BE2C (cell line): Measurements from ENCODE around the gene COA5.

Source experiments
- DNase-seq: peaks from one replicate; pipeline ENCODE4 v3.0.0-alpha.2; 2020
- H3K27me3 ChIP-seq: fragments of 250-450 bp; sonication (Bioruptor Pico); 2 replicates; pipeline ENCODE4 v1.5.1; 2020; ENCODE audit warnings: mild to moderate bottlenecking
- H3K36me3 ChIP-seq: fragments of 250-450 bp; sonication (Bioruptor Pico); 2 replicates; pipeline ENCODE4 v1.5.1; 2020; ENCODE audit warnings: mild to moderate bottlenecking
- H3K4me1 ChIP-seq: fragments of 250-450 bp; sonication (Bioruptor Pico); 2 replicates; pipeline ENCODE4 v1.5.1; 2020
- H3K4me3 ChIP-seq: 2 replicates; pipeline ENCODE4 v1.5.1; 2011; ENCODE audit warnings: low read depth, low read length
- H3K9me3 ChIP-seq: fragments of 250-450 bp; sonication (Bioruptor Pico); 2 replicates; pipeline ENCODE4 v1.5.1; 2020
- CTCF ChIP-seq: IDR thresholded peaks from 2 replicates; pipeline ENCODE4 v1.5.1; 2012; ENCODE audit warnings: mild to moderate bottlenecking, low read depth, low read length

Gene COA5

GRCh38 chr2:98586551-98587140 lies 21.7 kb downstream of the COA5 start:
- Histone ChIP-seq H3K4me3 (no peak overlapping the region), H3K27me3 (no peaks in the 10 kb centered on the region), H3K9me3 (no peaks in the 10 kb centered on the region), H3K4me1 (no peaks in the 10 kb centered on the region), H3K36me3 (no peaks in the 10 kb centered on the region)
- TF ChIP-seq CTCF: no peak
- no peak for DNase-seq

- no peaks in the 10 kb centered on the region for H3K27me3 ChIP-seq
- no peak for DNase-seq
- H3K4me3 ChIP-seq: no peak overlapping the region
- TF ChIP-seq CTCF: no peak
- no peaks in the 10 kb centered on the region for H3K4me1 ChIP-seq
- no peaks in the 10 kb centered on the region for H3K36me3 ChIP-seq
- H3K9me3 ChIP-seq: no peaks in the 10 kb centered on the region
These were observed 22.9 kb downstream of the COA5 start for GRCh38 chr2:98585386-98585785.

- Histone ChIP-seq H3K4me3 (no peak overlapping the region), H3K36me3 (no peaks in the 10 kb centered on the region), H3K9me3 (no peaks in the 10 kb centered on the region), H3K27me3 (no peaks in the 10 kb centered on the region), H3K4me1 (no peaks in the 10 kb centered on the region)
- DNase-seq: no peak
- no peak for TF ChIP-seq CTCF
These were observed 24.3 kb downstream of the COA5 start for GRCh38 chr2:98583816-98584618.

- Histone ChIP-seq H3K27me3 (no peaks in the 10 kb centered on the region), H3K9me3 (no peaks in the 10 kb centered on the region), H3K4me1 (no peaks in the 10 kb centered on the region), H3K36me3 (no peaks in the 10 kb centered on the region), H3K4me3 (no peak overlapping the region)
- no peak for TF ChIP-seq CTCF
- DNase-seq: no peak
These were observed 25.0 kb downstream of the COA5 start for GRCh38 chr2:98583276-98583675.

GRCh38 chr2:98582523-98582922 lies 25.8 kb downstream of the COA5 start:
- no peak overlapping the region for H3K4me3 ChIP-seq
- no peak for DNase-seq
- no peaks in the 10 kb centered on the region for H3K36me3 ChIP-seq
- H3K27me3 ChIP-seq: no peaks in the 10 kb centered on the region
- no peaks in the 10 kb centered on the region for H3K9me3 ChIP-seq
- TF ChIP-seq CTCF: no peak
- H3K4me1 ChIP-seq: no peaks in the 10 kb centered on the region

- H3K36me3 ChIP-seq: no peaks in the 10 kb centered on the region
These were observed 27.5 kb downstream of the COA5 start for GRCh38 chr2:98580656-98581284.

More at GRCh38 chr2:98580656-98581284, 27.5 kb downstream of the COA5 start:
- H3K4me3 ChIP-seq: no peak overlapping the region
- no peak for DNase-seq
- TF ChIP-seq CTCF: no peak
- no peaks in the 10 kb centered on the region for H3K27me3 ChIP-seq
- no peaks in the 10 kb centered on the region for H3K4me1 ChIP-seq
- H3K9me3 ChIP-seq: no peaks in the 10 kb centered on the region
